Loucy (cell line): ENCODE results near the gene PAF1.

ENCODE experiments used
- H2AFZ ChIP-seq: fragments of 200-600 bp; sonication (generic); 2 replicates; pipeline ENCODE4 v1.6.0; 2016; ENCODE audit warnings: antibody characterized with exemption, mild to moderate bottlenecking, low read length, moderate library complexity
- H3F3A ChIP-seq: fragments of 200-600 bp; 2 replicates; pipeline ENCODE4 v1.6.0; 2016; ENCODE audit warnings: antibody characterized with exemption, low read depth, mild to moderate bottlenecking
- H3K27me3 ChIP-seq: fragments of 200-600 bp; sonication (generic); 2 replicates; pipeline ENCODE4 v1.6.1; 2014; ENCODE audit warnings: low read length, mild to moderate bottlenecking; ENCODE audit not compliant: insufficient read depth, poor library complexity, severe bottlenecking
- H3K36me3 ChIP-seq: fragments of 200-600 bp; sonication (generic); 2 replicates; pipeline ENCODE4 v1.6.1; 2016; ENCODE audit warnings: low read length; ENCODE audit not compliant: insufficient read depth
- H3K4me1 ChIP-seq: fragments of 200-600 bp; sonication (generic); 2 replicates; pipeline ENCODE4 v1.5.1; 2014; ENCODE audit warnings: low read length, mild to moderate bottlenecking; ENCODE audit not compliant: insufficient read depth, poor library complexity, severe bottlenecking
- H3K4me2 ChIP-seq: fragments of 200-600 bp; sonication (generic); 2 replicates; pipeline ENCODE4 v1.6.0; 2014; ENCODE audit warnings: antibody characterized with exemption, low read length, low read depth, mild to moderate bottlenecking; ENCODE audit not compliant: poor library complexity, severe bottlenecking
- H3K4me3 ChIP-seq: fragments of 200-600 bp; sonication (generic); 2 replicates; pipeline ENCODE4 v1.5.1; 2014; ENCODE audit warnings: low read length, mild to moderate bottlenecking, mixed read lengths; ENCODE audit not compliant: poor library complexity, severe bottlenecking
- H3K79me2 ChIP-seq: fragments of 200-600 bp; sonication (generic); 2 replicates; pipeline ENCODE4 v1.6.1; 2014; ENCODE audit warnings: low read length; ENCODE audit not compliant: insufficient read depth
- H3K9ac ChIP-seq: fragments of 200-600 bp; sonication (generic); 2 replicates; pipeline ENCODE4 v1.6.0; 2014; ENCODE audit warnings: mild to moderate bottlenecking, low read depth, low read length, moderate library complexity; ENCODE audit not compliant: poor library complexity, severe bottlenecking
- H3K9me2 ChIP-seq: fragments of 200-600 bp; sonication (generic); replicated peaks from 2 replicates; pipeline ENCODE4 v1.6.1; 2016; ENCODE audit warnings: low read depth, low read length, mixed read lengths
- H3K9me3 ChIP-seq: fragments of 200-600 bp; sonication (generic); 2 replicates; pipeline ENCODE4 v1.6.1; 2014; ENCODE audit warnings: mild to moderate bottlenecking, antibody characterized with exemption, low read length, low read depth; ENCODE audit not compliant: insufficient read depth
- H4K20me1 ChIP-seq: fragments of 200-600 bp; sonication (generic); 2 replicates; pipeline ENCODE4 v1.6.0; 2014; ENCODE audit warnings: antibody characterized with exemption, low read length, mild to moderate bottlenecking; ENCODE audit not compliant: insufficient read depth, poor library complexity, severe bottlenecking
- EZH2phosphoT487 ChIP-seq: fragments of 200-600 bp; IDR thresholded peaks from 2 replicates; pipeline ENCODE4 v1.6.1; 2018; ENCODE audit warnings: antibody characterized with exemption, mild to moderate bottlenecking, moderate library complexity, borderline replicate concordance
- TF ChIP-seq, protein P1 (sequence below): fragments of 200-600 bp; sonication (generic); conservative IDR thresholded peaks from 2 replicates; pipeline ENCODE4 v1.5.1; 2014; ENCODE audit warnings: mild to moderate bottlenecking, antibody characterized with exemption, low read length

PAF1 gene

GRCh38 chr19:39356073-39356472, 34.8 kb downstream of the PAF1 start:
- H3K9me3 ChIP-seq, result no peaks in the 10 kb centered on the region
- H4K20me1 ChIP-seq, result peaks cover 7% of the 10 kb centered on the region
- H2AFZ ChIP-seq, result no peak overlapping the region
- H3K9me2 ChIP-seq, result no peaks in the 10 kb centered on the region
- H3K4me2 ChIP-seq, result no peak overlapping the region
- H3K9ac ChIP-seq, result no peak overlapping the region
- no peak for TF ChIP-seq EZH2phosphoT487
- TF ChIP-seq, protein P1, sequence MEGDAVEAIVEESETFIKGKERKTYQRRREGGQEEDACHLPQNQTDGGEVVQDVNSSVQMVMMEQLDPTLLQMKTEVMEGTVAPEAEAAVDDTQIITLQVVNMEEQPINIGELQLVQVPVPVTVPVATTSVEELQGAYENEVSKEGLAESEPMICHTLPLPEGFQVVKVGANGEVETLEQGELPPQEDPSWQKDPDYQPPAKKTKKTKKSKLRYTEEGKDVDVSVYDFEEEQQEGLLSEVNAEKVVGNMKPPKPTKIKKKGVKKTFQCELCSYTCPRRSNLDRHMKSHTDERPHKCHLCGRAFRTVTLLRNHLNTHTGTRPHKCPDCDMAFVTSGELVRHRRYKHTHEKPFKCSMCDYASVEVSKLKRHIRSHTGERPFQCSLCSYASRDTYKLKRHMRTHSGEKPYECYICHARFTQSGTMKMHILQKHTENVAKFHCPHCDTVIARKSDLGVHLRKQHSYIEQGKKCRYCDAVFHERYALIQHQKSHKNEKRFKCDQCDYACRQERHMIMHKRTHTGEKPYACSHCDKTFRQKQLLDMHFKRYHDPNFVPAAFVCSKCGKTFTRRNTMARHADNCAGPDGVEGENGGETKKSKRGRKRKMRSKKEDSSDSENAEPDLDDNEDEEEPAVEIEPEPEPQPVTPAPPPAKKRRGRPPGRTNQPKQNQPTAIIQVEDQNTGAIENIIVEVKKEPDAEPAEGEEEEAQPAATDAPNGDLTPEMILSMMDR, result no peak
- no peaks in the 10 kb centered on the region for H3F3A ChIP-seq
- H3K4me1 ChIP-seq, result no peaks in the 10 kb centered on the region
- H3K27me3 ChIP-seq, result no peaks in the 10 kb centered on the region
- H3K36me3 ChIP-seq, result peaks cover 73% of the 10 kb centered on the region
- H3K79me2 ChIP-seq, result no peaks in the 10 kb centered on the region; the same call in 1 of the 2 replicates
- H3K4me3 ChIP-seq, result no peak overlapping the region

- no peak overlapping the region for H3K9ac ChIP-seq
- H4K20me1 ChIP-seq, result peaks cover 7% of the 10 kb centered on the region
- peaks cover 65% of the 10 kb centered on the region for H3K36me3 ChIP-seq
- H3K9me3 ChIP-seq, result no peaks in the 10 kb centered on the region
- H3K27me3 ChIP-seq, result no peaks in the 10 kb centered on the region
- TF ChIP-seq, protein P1, result no peak
- TF ChIP-seq EZH2phosphoT487, result no peak
- H3K4me2 ChIP-seq, result no peak overlapping the region
- no peaks in the 10 kb centered on the region for H3F3A ChIP-seq
- no peaks in the 10 kb centered on the region for H3K9me2 ChIP-seq
- H3K4me1 ChIP-seq, result no peaks in the 10 kb centered on the region
- H3K4me3 ChIP-seq, result no peak overlapping the region
- H2AFZ ChIP-seq, result no peak overlapping the region
- H3K79me2 ChIP-seq, result no peaks in the 10 kb centered on the region; the same call in 1 of the 2 replicates
These were observed 35.7 kb downstream of the PAF1 start for GRCh38 chr19:39355253-39355652.

DNA sequence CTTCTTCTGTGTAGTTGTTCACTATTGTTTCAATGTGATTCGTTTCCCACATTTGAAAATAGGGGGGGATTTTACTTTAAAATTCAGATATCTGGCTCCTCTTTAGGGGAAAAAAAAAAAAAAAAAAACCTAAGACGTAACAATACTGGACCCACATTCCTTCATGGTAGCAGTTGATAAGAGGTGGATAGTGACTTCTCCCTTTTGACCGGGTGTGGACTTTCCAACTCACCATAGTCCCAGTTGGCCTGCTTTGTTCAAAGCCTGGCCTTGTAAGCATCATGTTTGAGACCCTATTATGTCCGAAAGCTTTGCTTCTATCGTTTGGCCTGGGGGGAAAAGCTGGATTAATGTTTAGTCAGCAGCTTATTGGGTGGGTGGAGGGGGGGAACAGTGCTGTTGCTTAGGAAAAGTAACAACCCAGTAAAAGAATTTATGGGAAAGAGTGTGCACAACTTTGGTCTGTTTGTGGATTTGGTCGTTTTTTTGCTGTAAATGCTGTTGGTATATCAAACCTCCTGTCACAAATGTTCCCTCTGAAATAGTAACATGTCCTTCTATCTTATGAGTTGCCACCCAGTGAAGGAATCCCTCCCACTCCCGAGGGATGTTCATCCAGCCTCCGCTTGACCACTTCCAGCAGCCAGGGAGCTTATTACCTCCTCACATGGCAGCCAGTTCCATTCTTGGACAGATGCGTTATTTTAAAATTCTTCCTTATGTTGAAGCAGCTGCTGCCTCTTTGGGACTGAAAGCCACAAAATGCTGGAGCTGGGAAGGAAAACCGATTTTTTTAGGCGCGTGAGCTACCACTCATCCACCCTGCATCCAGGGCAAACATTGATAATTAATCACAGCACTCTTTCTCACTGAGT, 38.3 kb downstream of the PAF1 start:
- Histone ChIP-seq H2AFZ (no peak overlapping the region), H3K9me3 (no peaks in the 10 kb centered on the region), H3K9me2 (no peaks in the 10 kb centered on the region), H3K27me3 (no peaks in the 10 kb centered on the region), H3K9ac (no peak overlapping the region), H3K79me2 (peaks cover 18% of the 10 kb centered on the region; the same call in 1 of the 2 replicates), H3K4me2 (no peak overlapping the region), H3K4me1 (peaks cover 10% of the 10 kb centered on the region), H3F3A (no peaks in the 10 kb centered on the region), H3K4me3 (no peak overlapping the region), H3K36me3 (peaks cover 48% of the 10 kb centered on the region; the same call in 1 of the 2 replicates), H4K20me1 (peaks cover 15% of the 10 kb centered on the region)
- TF ChIP-seq, protein P1, result no peak
- TF ChIP-seq EZH2phosphoT487, result no peak
